Uterus (tissue), 2 donors: ENCODE data around the gene TRMT10A.

ENCODE experiments used
- CTCF ChIP-seq, 4 experiments: fragments of 200-600 bp in 2 of 4; fragments of 450-650 bp in 2 of 4; sonication (generic) in 2 of 4; IDR thresholded peaks; one replicate each; pipeline ENCODE4 v1.5.1; 2016 to 2019; ENCODE audit warnings: antibody characterized with exemption in 4 of 4, mild to moderate bottlenecking in 2 of 4, moderate library complexity in 1 of 4
- POLR2A ChIP-seq, 2 donors: fragments of 450-650 bp; IDR thresholded peaks; one replicate each; pipeline ENCODE4 v1.6.1; 2016; ENCODE audit warnings: antibody characterized with exemption in 2 of 2, mild to moderate bottlenecking in 1 of 2, moderate library complexity in 1 of 2

- TF ChIP-seq POLR2A (IDR thresholded peaks at IDR 0.05) (no peak), CTCF (IDR thresholded peaks at IDR 0.05) (no peak)
Measured at GRCh38 chr4:99585516-99585915, 21.7 kb upstream of the TRMT10A start.
